KBM-7 (cell line): ENCODE results near the gene MAP3K4.

Source experiments
- DNase-seq: peaks from one replicate; pipeline ENCODE4 v3.0.0-alpha.2; 2015
- in situ Hi-C: fragments of 300-500 bp; cut with MboI; formaldehyde crosslinking; loops from 2 replicates; pipeline ENCODE4 v1.14.3; 2020; ENCODE audit warnings: low sequenced_read_pairs, low pct_unique_long_range_greater_than_20kb, mixed read lengths

The MAP3K4 gene

GRCh38 chr6:161151660-161152526 lies 160.3 kb downstream of the MAP3K4 start:
- in situ Hi-C loops = no loop called here
- DNase-seq = no peak

- in situ Hi-C loops = no loop called here
- DNase-seq = no peak
Measured at GRCh38 chr6:161152527-161152862, 160.9 kb downstream of the MAP3K4 start.

- DNase-seq = peak; percentile 9
- in situ Hi-C loops = no loop called here
Measured at GRCh38 chr6:161152907-161153662, 161.5 kb downstream of the MAP3K4 start.

GRCh38 chr6:161153725-161154124 lies 162.2 kb downstream of the MAP3K4 start:
- no peak for DNase-seq
- in situ Hi-C loops = no loop called here

- no peak for DNase-seq
- in situ Hi-C loops = no loop called here
Measured at GRCh38 chr6:161154796-161155335, 163.3 kb downstream of the MAP3K4 start.

- in situ Hi-C loops = no loop called here
- no peak for DNase-seq
Measured at GRCh38 chr6:161161121-161161520, 169.6 kb downstream of the MAP3K4 start.

GRCh38 chr6:161161889-161162624 lies 170.5 kb downstream of the MAP3K4 start:
- in situ Hi-C loops = no loop called here
- DNase-seq = no peak

- no peak for DNase-seq
- in situ Hi-C loops = no loop called here
Measured at GRCh38 chr6:161162722-161163121, 171.2 kb downstream of the MAP3K4 start.

- in situ Hi-C loops = no loop called here
Measured at GRCh38 chr6:161163466-161164181, 172.1 kb downstream of the MAP3K4 start.

GRCh38 chr6:161164182-161164625 lies 172.6 kb downstream of the MAP3K4 start:
- DNase-seq = no peak
- in situ Hi-C loops = no loop called here

More at GRCh38 chr6:161163466-161164181, 172.1 kb downstream of the MAP3K4 start:
- DNase-seq = no peak

GRCh38 chr6:161166176-161166575 lies 174.6 kb downstream of the MAP3K4 start:
- DNase-seq = no peak
- in situ Hi-C loops = no loop called here

- in situ Hi-C loops = no loop called here
Measured at GRCh38 chr6:161166677-161167076, 175.1 kb downstream of the MAP3K4 start.

More at GRCh38 chr6:161166677-161167076, 175.1 kb downstream of the MAP3K4 start:
- DNase-seq = no peak
